Glutamatergic neuron (in vitro differentiated cells): ENCODE results near the gene RAD51B. TPM values are rescaled to one million over a fixed set of nuclear protein-coding genes. Genes with fewer than 3 reads are reported as not detected.
"Not testable (repeated sequence)": the region's sequence is repeated elsewhere in the genome, so short reads cannot be mapped to it uniquely, and the experiment has no call there.

Experiments
- DNase-seq: peaks from one replicate; pipeline ENCODE4 v3.0.0; 2022
- H3K27ac Mint-ChIP-seq: one replicate; pipeline ENCODE4 v1.8.0; 2020; ENCODE audit warnings: mild to moderate bottlenecking, mixed read lengths, inconsistent platforms; ENCODE audit not compliant: unreplicated experiment
- H3K27me3 Mint-ChIP-seq: one replicate; pipeline ENCODE4 v1.8.0; 2020; ENCODE audit warnings: mild to moderate bottlenecking, moderate library complexity, mixed read lengths, inconsistent platforms; ENCODE audit not compliant: unreplicated experiment
- H3K36me3 Mint-ChIP-seq: one replicate; pipeline ENCODE4 v1.8.0; 2020; ENCODE audit warnings: mild to moderate bottlenecking, mixed read lengths, inconsistent platforms; ENCODE audit not compliant: unreplicated experiment
- H3K4me1 Mint-ChIP-seq: one replicate; pipeline ENCODE4 v1.8.0; 2020; ENCODE audit warnings: mild to moderate bottlenecking, low read depth, mixed read lengths, inconsistent platforms; ENCODE audit not compliant: unreplicated experiment
- H3K4me3 Mint-ChIP-seq: one replicate; pipeline ENCODE4 v1.8.0; 2020; ENCODE audit warnings: mild to moderate bottlenecking, mixed read lengths, inconsistent platforms; ENCODE audit not compliant: unreplicated experiment
- H3K9me3 Mint-ChIP-seq: one replicate; pipeline ENCODE4 v1.8.0; 2020; ENCODE audit warnings: mild to moderate bottlenecking, moderate library complexity, mixed read lengths, inconsistent platforms; ENCODE audit not compliant: unreplicated experiment
- CTCF ChIP-seq: fragments of 200-600 bp; sonication (generic); IDR thresholded peaks from one replicate; pipeline ENCODE4 v1.5.0; 2021; ENCODE audit not compliant: partially characterized antibody, unreplicated experiment
- total RNA-seq: library from RNA; stranded (reverse); fragmentation: NEBNext Ultra II Directional; extraction: Animal tissue kit (Norgen Biotek cat#: 25700); gene quantifications from one replicate; pipeline ENCODE4 v1.2.1, GENCODE V29; 2021; ENCODE audit not compliant: unreplicated experiment

RAD51B gene
- total RNA-seq, 1 donor from 2014 or later, result 9.7 TPM

GRCh38 chr14:67978749-67979148 lies 159.2 kb downstream of the RAD51B start:
- TF ChIP-seq CTCF, result no peak
- Mint-ChIP-seq H3K4me3 (no peak overlapping the region), H3K9me3 (no peaks in the 10 kb centered on the region), H3K36me3 (no peaks in the 10 kb centered on the region), H3K27ac (no peak overlapping the region), H3K4me1 (no peaks in the 10 kb centered on the region), H3K27me3 (no peaks in the 10 kb centered on the region)
- DNase-seq, result no peak

- Mint-ChIP-seq H3K4me3 (no peak overlapping the region), H3K36me3 (no peaks in the 10 kb centered on the region), H3K9me3 (no peaks in the 10 kb centered on the region), H3K27ac (no peak overlapping the region), H3K27me3 (peaks cover 1% of the 10 kb centered on the region), H3K4me1 (no peaks in the 10 kb centered on the region)
- no peak for TF ChIP-seq CTCF
- no peak for DNase-seq
Measured at GRCh38 chr14:67982711-67983608, 163.4 kb downstream of the RAD51B start.

- no peaks in the 10 kb centered on the region for H3K9me3 Mint-ChIP-seq
- DNase-seq, result no peak
- H3K36me3 Mint-ChIP-seq, result no peaks in the 10 kb centered on the region
- H3K27ac Mint-ChIP-seq, result no peak overlapping the region
- peaks cover 1% of the 10 kb centered on the region for H3K27me3 Mint-ChIP-seq
- no peaks in the 10 kb centered on the region for H3K4me1 Mint-ChIP-seq
- H3K4me3 Mint-ChIP-seq, result no peak overlapping the region
- no peak for TF ChIP-seq CTCF
Measured at GRCh38 chr14:67984274-67984673, 164.7 kb downstream of the RAD51B start.

GRCh38 chr14:67986131-67986841 lies 166.7 kb downstream of the RAD51B start:
- Mint-ChIP-seq H3K27ac (no peak overlapping the region), H3K36me3 (no peaks in the 10 kb centered on the region), H3K4me3 (no peak overlapping the region), H3K27me3 (peaks cover 1% of the 10 kb centered on the region), H3K9me3 (no peaks in the 10 kb centered on the region), H3K4me1 (peaks cover 4% of the 10 kb centered on the region)
- TF ChIP-seq CTCF, result no peak
- DNase-seq, result no peak

- no peaks in the 10 kb centered on the region for H3K9me3 Mint-ChIP-seq
- H3K27me3 Mint-ChIP-seq, result peaks cover 1% of the 10 kb centered on the region
- no peak for TF ChIP-seq CTCF
- DNase-seq, result no peak
- H3K4me1 Mint-ChIP-seq, result peaks cover 7% of the 10 kb centered on the region
- no peaks in the 10 kb centered on the region for H3K36me3 Mint-ChIP-seq
- H3K27ac Mint-ChIP-seq, result no peak overlapping the region
- no peak overlapping the region for H3K4me3 Mint-ChIP-seq
Measured at GRCh38 chr14:67987606-67988005, 168.0 kb downstream of the RAD51B start.

- H3K4me3 Mint-ChIP-seq, H3K27ac Mint-ChIP-seq, H3K36me3 Mint-ChIP-seq, H3K4me1 Mint-ChIP-seq, H3K27me3 Mint-ChIP-seq, H3K9me3 Mint-ChIP-seq, DNase-seq: not testable (repeated sequence)
Measured at GRCh38 chr14:67988210-67988609, 168.6 kb downstream of the RAD51B start.
